Body of pancreas (tissue), 4 donors: Measurements from ENCODE around the gene RPTOR.

ENCODE experiments used
- CTCF ChIP-seq, 7 experiments: fragments of 450-650 bp in 4 of 7; fragments of 200-600 bp in 3 of 7; sonication (generic) in 3 of 7; IDR thresholded peaks; one replicate each; pipeline ENCODE4 v1.5.1; 2016 to 2019; ENCODE audit warnings: antibody characterized with exemption in 7 of 7
- POLR2A ChIP-seq, 3 donors: fragments of 450-650 bp; IDR thresholded peaks; one replicate each; pipeline ENCODE4 v1.6.1; 2016; ENCODE audit warnings: antibody characterized with exemption in 3 of 3, mild to moderate bottlenecking in 2 of 3

GRCh38 chr17:80676096-80676466 is 131.4 kb downstream of the RPTOR start:
- TF ChIP-seq CTCF (IDR thresholded peaks at IDR 0.05) (no peak), POLR2A (IDR thresholded peaks at IDR 0.05) (no peak)
